Right lobe of liver (tissue), 4 donors: Measurements from ENCODE around the gene AOAH.

Experiments used
- CTCF ChIP-seq, 4 donors: fragments of 200-600 bp in 3 of 4; fragments of 450-650 bp in 1 of 4; IDR thresholded peaks; one replicate each; pipeline versions ENCODE4 v1.5.1 to v1.8.0; 2016 to 2022; ENCODE audit warnings: antibody characterized with exemption in 4 of 4, mild to moderate bottlenecking in 2 of 4
- POLR2A ChIP-seq: fragments of 450-650 bp; IDR thresholded peaks from one replicate; pipeline ENCODE4 v1.6.1; 2017; ENCODE audit warnings: antibody characterized with exemption, mild to moderate bottlenecking
- donor health status: DM: no; HTN: no; CAD: no.
- donor health status: DM: no; HTN: no; CAD: no.
- donor health status: DM: no; HTN: yes; CAD: no.

DNA sequence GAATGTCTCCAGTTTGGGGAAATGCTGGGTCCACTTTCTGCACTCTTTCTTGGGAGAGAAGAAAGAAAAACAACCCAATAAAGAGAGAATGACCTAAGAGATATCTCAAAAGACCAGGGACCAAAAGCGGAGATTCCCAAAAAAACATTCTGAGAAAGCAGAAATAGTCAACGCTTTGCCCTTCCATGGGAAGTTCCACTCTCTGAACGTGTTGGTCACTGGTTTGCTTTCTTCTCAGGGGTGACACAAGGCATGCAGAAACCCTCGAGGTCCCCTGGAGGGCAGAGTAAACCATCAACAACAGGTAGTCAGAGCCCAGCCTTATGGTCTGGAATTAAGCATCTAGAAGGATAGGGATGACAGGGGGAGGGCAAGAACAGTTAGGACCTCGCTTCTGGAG is 26.2 kb upstream of the AOAH start:
- TF ChIP-seq CTCF (IDR thresholded peaks at IDR 0.05) = no peak
- TF ChIP-seq POLR2A = no peak
